HG03520 (cell line): ENCODE measurements around the gene FUCA1.
A peak's percentile ranks its signal among the peaks of the same experiment; 100 is the strongest.
"Not testable (repeated sequence)": the region's sequence is repeated elsewhere in the genome, so short reads cannot be mapped to it uniquely, and the experiment has no call there.

Experiments
- ATAC-seq: cut with Tn5 transposase; IDR thresholded peaks from one replicate; pipeline ENCODE4 v1.9.1; 2021; ENCODE audit warnings: mild to moderate bottlenecking, moderate library complexity; ENCODE audit not compliant: unreplicated experiment

Gene FUCA1

DNA sequence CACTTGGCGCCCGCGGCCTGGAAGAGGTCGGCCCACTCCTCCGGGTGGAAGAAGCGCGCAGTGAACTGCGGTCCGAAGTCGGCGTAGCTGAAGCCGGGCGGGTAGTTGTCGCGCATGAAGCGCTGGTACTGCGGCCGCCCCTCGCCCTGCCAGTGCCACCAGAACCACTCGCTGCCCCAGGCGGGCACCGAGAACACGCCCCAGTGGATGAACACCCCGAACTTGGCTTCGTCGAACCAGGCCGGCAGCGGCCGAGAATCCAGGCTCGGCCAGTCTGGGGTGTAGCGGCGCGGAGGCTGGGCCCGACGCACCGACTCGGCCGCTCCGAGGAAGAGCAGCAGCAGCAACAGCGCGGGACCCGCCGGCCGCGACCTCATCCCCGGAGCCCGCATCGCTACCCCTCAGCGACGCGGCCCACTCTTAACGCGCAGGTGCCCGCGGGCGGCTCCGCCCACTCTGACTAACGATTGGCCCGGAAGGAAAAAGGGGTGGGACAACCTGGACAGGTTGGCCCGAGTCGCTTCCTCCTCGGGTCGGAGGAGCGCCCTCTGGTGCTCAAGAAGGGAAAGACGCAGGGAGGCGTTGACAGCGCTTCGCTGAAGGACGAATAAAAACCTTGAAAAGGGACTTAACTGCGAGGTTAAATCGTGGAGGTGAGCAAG is at the start of gene FUCA1:
Gene FUCA1 (minus strand): TSS at position 396 of the 662 bp plus-strand sequence. CDS start 4 bp downstream, at position 392.
- peak; percentile 88 for ATAC-seq

DNA sequence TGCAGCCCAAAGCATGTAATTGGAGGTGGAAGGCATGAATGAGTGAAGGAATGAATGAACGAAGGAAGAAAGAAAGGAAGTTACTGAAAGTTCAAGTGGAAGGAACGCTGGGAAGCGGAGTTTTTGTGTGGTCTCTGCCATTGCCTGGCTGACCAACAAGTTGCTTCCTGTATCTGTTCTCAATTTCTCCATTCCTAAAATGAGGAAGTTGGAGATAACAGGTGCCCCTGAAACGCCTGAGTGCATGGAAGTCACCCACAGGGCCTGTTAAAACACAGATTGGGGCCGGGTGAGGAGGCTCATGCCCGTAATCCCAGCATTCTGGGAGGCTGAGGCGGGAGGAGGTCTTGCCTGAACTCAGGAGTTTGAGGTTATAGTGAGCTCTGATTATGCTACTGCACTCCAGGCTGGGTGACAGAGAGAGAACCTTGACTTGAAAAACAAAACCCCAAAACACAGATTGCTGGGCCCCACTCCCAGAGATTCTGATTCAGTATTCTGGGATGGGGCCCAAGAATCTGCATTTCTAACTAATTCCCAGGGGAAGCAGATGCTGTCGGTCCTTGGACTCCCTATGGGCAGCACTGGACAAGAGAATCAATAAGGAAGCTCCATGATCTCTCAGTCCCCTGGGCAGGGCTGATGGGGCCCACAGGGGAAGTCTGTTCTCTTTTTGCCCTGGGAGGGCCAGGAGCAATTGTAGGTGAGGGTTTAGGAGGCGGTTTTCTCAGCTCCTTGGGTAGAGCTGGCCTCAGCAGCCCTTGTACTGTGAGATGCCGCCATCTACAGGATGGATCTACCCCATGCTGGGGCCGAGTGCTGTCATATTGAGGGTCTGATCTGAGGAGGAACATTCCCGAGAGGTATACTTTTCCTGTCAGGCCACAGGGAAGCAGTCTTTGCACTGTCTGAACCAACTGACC is 48.4 kb upstream of the FUCA1 start:
- ATAC-seq = no peak

DNA sequence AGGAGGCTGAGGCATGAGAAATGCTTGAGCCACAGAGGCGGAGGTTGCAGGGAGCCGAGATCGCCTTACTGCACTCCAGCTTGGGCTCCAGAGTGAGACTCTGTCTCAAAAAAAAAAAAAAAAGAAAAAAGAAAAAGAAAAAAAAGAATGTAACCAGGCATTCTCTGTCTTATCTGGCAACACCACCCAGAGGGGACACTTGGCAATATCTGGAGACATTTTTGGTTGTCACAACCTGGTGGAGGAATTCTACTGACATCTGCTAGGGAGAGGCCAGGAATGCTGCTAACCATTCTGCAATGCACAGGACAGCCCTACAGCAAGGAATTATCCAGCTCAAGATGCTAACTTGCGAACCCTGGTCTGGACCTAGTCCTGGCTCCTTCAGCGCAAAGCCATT is 47.4 kb upstream of the FUCA1 start:
- ATAC-seq = no peak

DNA sequence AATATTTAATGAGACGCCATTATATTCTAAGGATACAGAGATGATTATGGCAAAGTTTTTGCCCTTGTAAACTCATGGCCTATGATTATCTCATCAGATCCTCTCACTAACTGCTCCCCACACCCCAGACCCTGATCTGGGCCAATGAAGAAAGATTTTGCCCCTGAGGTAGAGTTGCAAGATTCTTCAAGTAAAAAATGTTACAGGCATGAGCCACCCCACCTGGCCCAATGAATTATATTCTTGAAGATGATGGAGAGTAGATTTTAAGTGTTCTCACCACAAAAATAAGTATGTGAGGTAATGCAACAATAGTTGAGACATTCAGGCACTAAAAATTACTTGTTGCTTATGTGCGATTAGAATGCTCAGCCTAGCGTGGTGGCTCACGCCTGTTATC is 46.8 kb upstream of the FUCA1 start:
- ATAC-seq = no peak

DNA sequence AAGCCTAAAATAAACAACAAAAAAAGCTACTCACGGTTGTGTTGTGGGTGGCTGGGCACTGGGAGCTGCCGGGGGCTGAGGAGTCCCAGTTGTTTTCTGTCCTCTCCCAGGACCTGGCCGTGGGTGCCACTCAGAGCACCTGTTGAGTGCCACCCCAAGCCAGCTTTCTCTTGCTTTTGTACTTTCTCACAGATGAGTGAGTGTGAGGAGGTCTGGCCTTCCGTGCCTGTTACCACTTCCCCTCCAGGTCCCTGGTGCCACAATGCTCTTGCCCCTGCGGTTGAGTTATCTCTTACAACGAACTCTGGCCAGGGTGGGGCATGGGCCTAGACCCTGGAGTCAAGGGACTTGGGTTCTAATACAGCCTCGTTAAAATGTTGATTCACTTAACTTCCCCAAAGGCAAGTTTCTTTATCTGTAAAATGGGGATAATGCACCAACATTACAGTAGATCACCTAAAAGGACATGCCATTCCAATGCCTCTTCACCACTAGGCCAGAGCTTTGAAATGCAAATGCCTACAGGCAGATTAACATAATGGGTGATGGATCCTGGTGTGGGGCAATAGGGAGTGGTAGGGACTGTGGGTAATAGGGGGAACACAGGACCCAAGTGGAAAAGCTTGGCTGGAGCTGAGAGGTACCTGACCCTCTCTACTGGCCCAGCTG is 45.3 kb upstream of the FUCA1 start, which contains the start of gene CNR2:
Gene CNR2 (minus strand): TSS at position 151 of the 669 bp plus-strand sequence. CDS start 37,745 bp downstream, outside the sequence.
- no peak for ATAC-seq

DNA sequence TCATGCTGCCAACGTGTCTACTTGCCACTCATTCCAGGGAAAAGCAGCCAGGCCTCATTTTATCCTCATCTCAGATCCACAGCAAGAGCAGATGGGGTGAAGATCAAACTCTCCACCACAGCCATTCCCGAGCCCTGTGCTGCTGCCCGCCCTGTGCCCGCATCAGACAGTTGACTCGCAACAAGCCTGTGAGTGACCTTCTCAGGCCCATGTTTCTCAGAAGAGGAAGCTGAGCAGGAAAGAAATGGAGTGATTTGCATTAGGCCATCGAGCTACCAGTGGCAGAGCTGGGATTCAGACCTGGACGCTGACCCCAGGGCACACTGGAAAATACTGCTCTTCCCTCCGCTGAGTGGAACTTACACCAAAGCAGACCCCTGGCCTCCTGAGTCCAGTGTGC is 43.8 kb upstream of the FUCA1 start:
- ATAC-seq = no peak

DNA sequence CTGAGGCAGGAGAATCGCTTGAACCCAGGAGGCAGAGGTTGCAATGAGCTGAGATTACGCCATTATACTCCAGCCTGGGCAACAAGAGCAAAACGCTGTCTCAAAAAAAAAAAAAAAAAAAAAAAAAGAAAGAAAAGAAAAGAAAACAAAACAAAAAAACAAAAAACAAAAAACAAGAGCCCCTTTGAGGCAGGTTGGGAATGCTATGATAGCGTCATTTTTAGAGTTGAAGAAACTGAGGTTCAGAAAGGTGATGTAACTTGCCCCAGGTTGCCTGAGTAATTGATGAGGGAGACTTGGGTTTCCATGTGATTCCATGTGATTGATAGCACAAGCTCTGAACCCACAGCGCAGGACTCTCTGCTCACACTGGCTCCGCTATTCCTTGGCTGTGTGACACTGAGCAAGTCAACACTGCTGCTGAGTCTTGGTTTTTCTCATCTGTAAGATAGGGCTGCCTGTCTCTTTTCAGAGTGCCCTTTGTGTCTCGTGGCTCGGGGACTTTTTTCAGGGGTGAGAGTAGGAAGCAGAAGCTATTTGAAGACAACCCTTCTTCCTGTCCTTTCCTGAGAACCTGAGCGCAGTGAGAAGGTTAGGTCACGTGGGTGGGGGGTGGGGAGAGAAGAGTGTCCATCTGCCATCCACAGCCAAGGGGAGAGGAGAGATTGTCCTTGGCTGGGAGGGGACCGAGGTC is 42.6 kb upstream of the FUCA1 start:
- ATAC-seq = no peak

DNA sequence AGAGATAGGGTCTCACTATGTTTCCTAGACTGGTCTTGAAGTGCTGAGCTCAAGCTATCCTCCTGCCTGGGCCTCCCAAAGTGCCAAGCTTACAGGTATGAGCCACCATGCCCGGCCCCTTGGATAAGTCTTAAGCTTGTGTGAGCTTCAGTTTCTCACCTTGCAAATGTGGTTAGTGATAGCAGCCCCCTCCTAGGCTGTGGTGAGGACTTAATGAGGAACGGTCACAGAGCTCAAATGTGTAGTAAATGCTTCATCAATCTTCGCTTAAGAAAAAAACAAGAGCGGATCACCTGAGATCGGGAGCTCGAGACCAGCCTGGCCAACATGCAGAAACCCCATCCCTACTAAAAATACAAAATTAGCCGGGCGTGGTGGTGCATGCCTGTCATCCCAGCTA is 42.1 kb upstream of the FUCA1 start:
- ATAC-seq = no peak

DNA sequence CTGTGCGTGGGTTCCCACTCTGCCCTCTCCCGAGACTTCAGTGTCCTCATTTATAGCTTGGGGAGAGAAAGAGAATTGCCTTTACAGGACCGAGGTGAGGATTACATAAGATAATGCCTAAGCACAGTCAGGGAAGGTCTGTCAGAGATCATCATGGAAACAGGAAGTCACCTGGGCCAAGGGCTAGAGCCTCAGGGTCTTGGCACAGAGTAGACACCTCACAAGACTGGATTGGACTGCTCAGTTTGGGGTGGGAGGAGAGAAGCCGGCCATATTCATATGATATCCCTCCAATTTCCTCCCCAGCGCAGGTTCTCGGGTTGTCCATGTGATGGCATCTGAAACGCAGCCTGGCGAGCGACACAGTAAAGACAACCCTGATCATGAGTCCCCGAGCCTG is 41.3 kb upstream of the FUCA1 start:
- no peak for ATAC-seq

DNA sequence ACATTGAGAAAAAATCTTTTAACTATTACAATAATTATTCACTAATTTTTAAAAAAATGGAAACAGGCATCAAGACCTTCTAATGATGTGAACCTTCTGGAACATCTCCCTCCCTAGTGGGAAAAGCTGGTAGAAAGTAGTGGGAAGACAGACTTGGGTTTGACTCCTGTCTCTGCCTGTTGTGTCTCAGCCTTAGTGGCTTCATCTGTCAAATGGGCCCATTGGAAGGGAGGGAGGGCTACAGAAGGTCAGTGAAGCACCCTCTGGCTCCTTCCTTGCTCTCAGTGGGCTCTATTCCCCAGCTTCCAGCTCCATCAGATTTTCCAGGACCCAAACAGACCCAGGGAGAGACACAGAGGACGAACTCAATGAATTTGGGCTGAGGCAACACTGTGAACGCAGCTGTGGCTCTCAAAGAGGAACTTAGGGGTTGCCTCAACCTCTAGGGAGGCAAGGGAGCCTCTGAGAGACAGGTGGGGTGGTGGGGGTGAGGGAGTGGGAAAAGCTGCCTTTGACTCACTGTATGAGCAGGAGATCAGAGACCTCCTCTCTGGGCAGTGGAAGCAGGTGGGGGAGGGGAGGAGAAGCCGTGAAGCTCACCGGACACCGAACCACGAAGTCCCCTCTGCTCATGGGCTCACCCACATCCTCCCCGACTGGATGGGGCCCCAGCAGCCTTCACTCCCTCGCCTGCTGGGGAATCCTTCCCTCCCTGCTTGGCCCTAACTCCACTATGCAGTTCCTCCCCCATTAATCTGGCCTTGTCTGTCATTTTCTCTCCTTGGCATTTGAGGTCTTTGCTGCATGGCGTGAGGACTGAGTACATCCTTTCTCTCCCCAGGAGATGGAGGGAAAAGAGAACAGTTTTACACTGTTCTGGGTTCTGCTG is 40.6 kb upstream of the FUCA1 start:
- no peak for ATAC-seq

DNA sequence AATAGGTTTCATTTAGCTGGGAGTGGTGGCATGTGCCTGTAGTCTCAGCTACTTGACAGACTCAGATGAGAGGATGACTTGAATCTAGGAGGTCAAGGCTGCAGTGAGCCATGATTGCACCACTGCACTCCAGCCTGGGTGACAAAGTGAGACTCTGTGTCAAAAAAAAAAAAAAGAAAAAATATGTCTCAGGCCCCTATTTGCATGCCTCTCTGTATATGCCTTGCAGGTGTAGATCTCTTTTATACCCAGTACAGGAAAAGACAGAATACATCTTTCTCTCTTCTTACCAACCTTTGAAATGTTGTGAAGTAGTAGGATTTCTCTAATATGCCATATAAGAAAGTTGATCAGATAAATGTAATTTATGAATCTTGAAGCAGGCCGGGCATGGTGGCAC is 38.6 kb upstream of the FUCA1 start:
- ATAC-seq = no peak

DNA sequence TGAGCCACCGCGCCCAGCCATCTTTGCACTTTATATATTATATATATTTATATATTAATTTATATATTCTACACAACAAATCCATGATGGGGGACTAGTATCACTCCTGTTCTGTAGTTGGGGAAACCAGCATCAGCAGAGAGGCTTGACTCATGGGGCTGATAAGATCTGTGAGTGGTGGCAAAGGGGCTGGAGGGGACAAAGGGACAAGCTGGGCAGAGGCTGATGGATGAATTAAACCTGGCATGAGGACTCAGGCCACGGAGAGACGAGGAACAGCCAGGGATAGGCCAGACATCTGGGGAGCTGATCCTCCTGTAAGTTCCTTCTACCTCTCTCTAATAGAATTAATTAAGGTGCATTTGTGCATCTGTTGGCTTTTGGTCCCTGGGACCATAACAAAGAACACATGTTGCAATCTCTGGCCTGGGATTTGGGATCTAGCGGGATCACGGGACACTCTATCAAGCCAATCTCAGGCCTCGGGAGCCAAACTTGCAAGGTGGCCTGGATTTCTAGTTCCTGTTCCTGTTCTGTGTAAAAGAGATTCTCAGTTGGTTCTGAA is 37.5 kb upstream of the FUCA1 start:
- ATAC-seq = no peak

DNA sequence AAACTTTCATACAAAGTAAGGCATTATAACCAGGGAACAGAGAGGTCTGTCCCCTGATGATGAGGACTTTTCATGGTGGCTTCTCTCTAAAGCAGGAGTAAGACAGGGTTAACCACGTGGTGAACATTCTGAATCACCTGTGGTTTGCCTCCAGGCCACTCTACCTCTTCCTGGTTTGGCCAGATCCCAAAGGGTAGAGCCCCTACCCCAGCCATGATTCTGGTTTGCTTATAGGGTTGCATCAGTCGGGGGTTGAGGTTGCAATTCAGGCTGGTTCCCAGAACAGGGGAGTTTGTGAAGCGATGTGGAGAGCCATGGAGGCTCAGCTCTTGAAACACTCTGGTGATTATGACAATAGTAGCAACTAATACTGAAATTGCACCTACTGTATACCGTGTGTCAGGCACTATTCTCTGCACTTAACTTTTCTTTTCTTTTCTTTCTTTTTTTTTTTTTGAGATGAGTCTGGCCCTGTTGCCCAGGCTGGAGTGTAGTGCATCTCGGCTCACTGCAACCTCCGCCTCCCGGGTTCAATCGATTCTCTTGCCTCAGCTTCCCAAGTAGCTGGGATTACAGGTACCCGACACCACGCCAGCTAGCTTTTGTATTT is 36.8 kb upstream of the FUCA1 start:
- ATAC-seq = no peak

DNA sequence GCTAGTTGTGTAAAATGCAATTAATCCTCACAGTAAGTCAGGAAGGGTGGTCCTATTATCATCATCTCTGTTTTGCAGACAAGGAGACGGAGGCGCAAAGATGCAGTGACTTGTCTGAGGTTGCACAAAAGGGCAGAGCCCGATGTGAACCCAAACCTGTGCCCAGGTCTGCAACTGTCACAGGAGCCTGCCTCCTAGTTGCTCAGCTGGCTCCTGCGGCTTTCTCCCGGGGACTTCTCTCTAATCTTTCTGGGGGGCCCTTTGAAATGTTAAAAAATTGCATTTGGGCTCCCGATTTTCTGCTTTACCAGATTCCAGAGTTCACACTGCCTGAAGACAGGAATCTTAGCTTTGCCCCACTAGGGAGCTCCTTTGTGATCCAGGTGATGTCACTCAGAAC is 35.7 kb upstream of the FUCA1 start:
- no peak for ATAC-seq

DNA sequence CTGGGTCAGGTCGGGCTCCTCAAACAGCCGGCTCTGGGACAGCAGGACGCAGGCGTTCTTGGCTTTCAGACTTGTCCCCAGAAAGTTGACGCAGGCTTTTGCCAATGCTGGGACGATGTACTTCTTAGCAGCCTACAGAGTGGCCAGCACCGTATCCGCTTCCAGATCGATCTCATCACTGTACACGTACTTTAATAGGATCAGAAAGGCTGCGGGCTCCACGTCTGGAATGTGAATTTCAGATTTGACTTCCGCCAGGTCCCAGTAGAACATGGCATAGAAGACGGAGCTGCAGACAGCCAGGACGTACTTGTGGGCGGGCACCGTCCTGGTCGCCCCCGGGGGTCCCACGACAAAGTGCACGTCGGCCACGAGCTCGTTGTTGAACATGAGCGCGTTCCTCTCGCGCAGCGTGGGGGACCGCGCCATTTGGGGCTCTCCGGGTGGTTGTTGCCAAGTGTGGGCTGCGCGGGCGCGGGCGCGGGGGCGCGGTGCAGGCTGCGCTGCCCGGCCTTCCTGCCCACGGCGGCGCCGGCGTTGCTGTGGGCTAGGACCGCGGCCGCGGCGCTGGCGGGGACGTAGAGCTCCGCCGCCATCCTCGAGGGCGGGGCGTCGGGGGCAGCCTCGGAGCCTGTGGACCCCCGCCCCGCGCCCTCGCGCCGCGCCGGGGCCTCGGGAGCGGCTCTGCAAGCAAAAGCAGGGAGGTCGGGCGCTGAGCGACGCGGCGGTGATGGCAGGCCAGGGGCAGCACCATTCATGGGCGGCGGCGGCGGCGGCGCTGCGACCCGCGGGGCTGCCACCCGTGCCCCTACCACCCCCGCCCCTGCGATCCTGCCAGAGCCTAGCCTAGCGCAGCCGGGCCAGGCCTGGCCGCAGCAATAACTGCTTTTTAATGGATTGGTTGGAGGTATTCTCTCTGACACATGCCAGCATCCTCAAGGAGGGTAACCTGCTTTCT is 34.5 kb upstream of the FUCA1 start:
- no peak for ATAC-seq

DNA sequence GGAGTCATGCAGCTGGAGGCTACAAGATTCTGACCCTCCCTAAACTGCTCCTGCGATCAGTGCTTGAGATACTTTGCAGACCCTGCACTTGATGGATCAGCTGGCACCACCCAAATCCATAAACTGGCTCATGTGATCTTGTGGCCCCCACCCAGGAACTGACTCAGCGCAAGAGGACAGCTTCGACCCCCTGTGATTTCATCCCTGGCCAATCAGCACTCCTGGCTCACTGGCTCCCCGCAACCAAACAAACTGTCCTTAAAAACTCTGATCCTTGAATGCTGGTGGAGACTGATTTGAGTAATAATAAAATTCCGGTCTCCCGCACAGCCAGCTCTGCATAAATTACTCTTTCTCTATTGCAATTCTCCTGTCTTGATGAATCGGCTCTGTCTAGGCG is 31.9 kb upstream of the FUCA1 start:
- not testable (repeated sequence) for ATAC-seq

DNA sequence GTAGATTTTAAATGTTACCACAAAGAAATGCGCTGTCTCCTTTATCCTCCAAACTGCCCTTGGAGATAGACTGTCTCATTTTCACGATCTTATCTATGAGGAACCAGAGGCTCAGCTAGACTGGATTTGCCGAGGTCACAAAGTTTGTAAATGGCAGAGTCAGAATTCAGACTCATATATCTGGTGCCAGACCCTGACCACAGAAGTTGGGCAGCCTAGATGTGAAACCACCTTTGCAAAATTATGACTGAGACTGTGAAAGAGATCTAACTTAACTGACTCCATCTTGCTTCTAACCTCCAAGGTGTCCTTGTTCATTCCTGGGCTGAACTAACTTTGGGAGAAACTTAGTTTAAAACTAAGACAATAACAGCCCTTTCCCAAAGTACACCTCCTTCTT is 31.0 kb upstream of the FUCA1 start:
- ATAC-seq = no peak

DNA sequence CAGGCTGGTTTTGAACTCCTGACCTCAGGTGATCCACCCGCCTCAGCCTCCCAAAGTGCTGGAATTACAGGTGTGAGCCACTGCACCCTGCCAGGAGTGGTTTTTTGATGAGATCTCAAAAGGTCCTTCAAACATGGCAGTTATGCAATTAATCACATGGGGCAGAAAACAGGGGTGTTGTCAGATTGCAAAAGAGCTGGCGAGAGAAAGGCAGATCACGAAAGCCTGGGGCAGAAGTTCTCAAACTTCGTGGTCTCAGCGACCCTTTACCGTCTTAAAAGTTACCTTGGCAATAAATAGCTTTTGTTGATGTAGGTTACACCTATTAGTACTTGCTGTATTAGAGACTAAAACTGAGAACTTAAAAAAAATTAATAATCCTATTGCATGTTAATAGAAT is 29.0 kb upstream of the FUCA1 start:
- ATAC-seq = no peak
